Measurements from ENCODE around the gene HEBP2.

DNA sequence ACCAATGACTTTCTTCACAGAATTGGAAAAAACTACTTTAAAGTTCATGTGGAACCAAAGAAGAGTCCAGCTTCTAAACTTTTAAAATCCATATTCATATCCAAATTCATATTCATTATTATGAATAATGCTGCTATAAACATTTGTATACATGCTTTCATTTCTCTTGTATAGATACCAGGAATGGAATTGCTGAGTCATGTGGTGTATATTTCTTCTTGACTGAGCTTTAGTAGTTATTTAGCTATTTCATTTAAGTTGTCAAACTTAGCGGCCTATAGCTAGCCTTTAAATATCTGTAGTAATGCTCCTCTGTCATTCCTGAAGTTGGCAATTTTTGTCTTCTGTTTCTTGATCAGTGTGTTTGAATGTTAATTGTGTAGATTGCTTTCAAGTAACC lies 46.1 kb upstream of the HEBP2 start:
- TF ChIP-seq EZH2 (IDR thresholded peaks at IDR 0.05; ENCODE audit: insufficient read depth, low read length), result no peak
- TF ChIP-seq, protein P1, sequence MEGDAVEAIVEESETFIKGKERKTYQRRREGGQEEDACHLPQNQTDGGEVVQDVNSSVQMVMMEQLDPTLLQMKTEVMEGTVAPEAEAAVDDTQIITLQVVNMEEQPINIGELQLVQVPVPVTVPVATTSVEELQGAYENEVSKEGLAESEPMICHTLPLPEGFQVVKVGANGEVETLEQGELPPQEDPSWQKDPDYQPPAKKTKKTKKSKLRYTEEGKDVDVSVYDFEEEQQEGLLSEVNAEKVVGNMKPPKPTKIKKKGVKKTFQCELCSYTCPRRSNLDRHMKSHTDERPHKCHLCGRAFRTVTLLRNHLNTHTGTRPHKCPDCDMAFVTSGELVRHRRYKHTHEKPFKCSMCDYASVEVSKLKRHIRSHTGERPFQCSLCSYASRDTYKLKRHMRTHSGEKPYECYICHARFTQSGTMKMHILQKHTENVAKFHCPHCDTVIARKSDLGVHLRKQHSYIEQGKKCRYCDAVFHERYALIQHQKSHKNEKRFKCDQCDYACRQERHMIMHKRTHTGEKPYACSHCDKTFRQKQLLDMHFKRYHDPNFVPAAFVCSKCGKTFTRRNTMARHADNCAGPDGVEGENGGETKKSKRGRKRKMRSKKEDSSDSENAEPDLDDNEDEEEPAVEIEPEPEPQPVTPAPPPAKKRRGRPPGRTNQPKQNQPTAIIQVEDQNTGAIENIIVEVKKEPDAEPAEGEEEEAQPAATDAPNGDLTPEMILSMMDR (IDR thresholded peaks at IDR 0.05; ENCODE audit: insufficient read depth, low read depth, low read length), result no peak

Data from astrocyte (in vitro differentiated cells and primary cell).